CD4-positive, alpha-beta memory T cell (primary cell): Measurements from ENCODE around the gene TMEM9. TPM values are rescaled to one million over a fixed set of nuclear protein-coding genes. Genes with fewer than 3 reads are reported as not detected.
A peak's percentile ranks its signal among the peaks of the same experiment; 100 is the strongest.

Source experiments
- CTCF ChIA-PET: fragments of 350-600 bp; sonication (Branson Sonifier 250); formaldehyde crosslinking; loops from one replicate; lab custom pipeline; 2021; ENCODE audit warnings: inconsistent platforms; ENCODE audit not compliant: partially characterized antibody; lab: Charles Lee
- POLR2A ChIA-PET: fragments of 350-600 bp; sonication (Branson Sonifier 250); formaldehyde crosslinking; loops from one replicate; lab custom pipeline; 2021; ENCODE audit not compliant: partially characterized antibody; lab: Charles Lee
- DNase-seq, 5 donors: peaks; one replicate each; pipeline versions ENCODE4 v3.0.0 to v3.0.0-alpha.2; 2020 to 2022; ENCODE audit warnings: mixed read lengths in 1 of 5
- H3K27ac ChIP-seq: one replicate; pipeline ENCODE4 v1.7.0; 2013; ENCODE audit warnings: low read depth, low read length
- H3K27me3 ChIP-seq: 2 replicates; pipeline ENCODE4 v1.7.0; 2013; ENCODE audit warnings: mild to moderate bottlenecking, low read length, moderate library complexity; ENCODE audit not compliant: insufficient read depth
- H3K36me3 ChIP-seq: 2 replicates; pipeline ENCODE4 v1.7.0; 2013; ENCODE audit warnings: mild to moderate bottlenecking, low read length, moderate library complexity; ENCODE audit not compliant: insufficient read depth
- H3K4me1 ChIP-seq: 2 replicates; pipeline ENCODE4 v1.7.0; 2013; ENCODE audit warnings: mild to moderate bottlenecking, low read length, moderate library complexity; ENCODE audit not compliant: insufficient read depth
- H3K4me3 ChIP-seq, 2 donors: one replicate each; pipeline ENCODE4 v1.7.0; 2013; ENCODE audit warnings: low read length in 2 of 2, mild to moderate bottlenecking in 1 of 2
- H3K9me3 ChIP-seq, 2 donors: one replicate each; pipeline ENCODE4 v1.7.0; 2013; ENCODE audit warnings: low read length in 2 of 2, control low read depth in 1 of 2; ENCODE audit not compliant: control insufficient read depth in 1 of 2
- H3K27ac Mint-ChIP-seq, 7 donors: one replicate each; pipeline ENCODE4 v1.8.0; 2020 to 2021; ENCODE audit warnings: mixed read lengths in 7 of 7, mild to moderate bottlenecking in 6 of 7, inconsistent platforms in 3 of 7, moderate library complexity in 3 of 7
- H3K27me3 Mint-ChIP-seq, 2 donors: one replicate each; pipeline ENCODE4 v1.8.0; 2020 to 2021; ENCODE audit warnings: mixed read lengths in 2 of 2
- H3K36me3 Mint-ChIP-seq, 2 donors: one replicate each; pipeline ENCODE4 v1.8.0; 2020 to 2021; ENCODE audit warnings: mixed read lengths in 2 of 2, inconsistent platforms in 1 of 2, mild to moderate bottlenecking in 1 of 2
- H3K4me1 Mint-ChIP-seq, 4 donors: one replicate each; pipeline ENCODE4 v1.8.0; 2020 to 2021; ENCODE audit warnings: mixed read lengths in 4 of 4, mild to moderate bottlenecking in 1 of 4
- H3K4me3 Mint-ChIP-seq, 8 donors: one replicate each; pipeline ENCODE4 v1.8.0; 2020 to 2021; ENCODE audit warnings: mixed read lengths in 8 of 8, mild to moderate bottlenecking in 7 of 8, moderate library complexity in 6 of 8, inconsistent platforms in 3 of 8
- H3K9me3 Mint-ChIP-seq, 8 donors: one replicate each; pipeline ENCODE4 v1.8.0; 2020 to 2021; ENCODE audit warnings: mixed read lengths in 8 of 8, mild to moderate bottlenecking in 5 of 8, inconsistent platforms in 3 of 8, moderate library complexity in 1 of 8
- intact Hi-C: fragments of 100-400 bp; cut with micrococcal nuclease; formaldehyde crosslinking; loops from one replicate; pipeline ENCODE4 v1.15.1; 2023
- polyA plus RNA-seq, 2 donors: library from polyadenylated mRNA; unstranded; fragments of 300-500 nt; fragmentation: Illumina TruSeq; gene quantifications; one replicate each; pipeline ENCODE4 v1.2.3, GENCODE V29; 2021
- total RNA-seq, 2 experiments: library from RNA; stranded (reverse); gene quantifications; one replicate each; pipeline ENCODE4 v1.2.3, GENCODE V29; 2021

The TMEM9 gene
- total and polyA plus RNA-seq, 4 experiments from 2014 or later: 20.6 to 64.3 (median 23.3) TPM

GRCh38 chr1:201119206-201120197, 34.8 kb downstream of the TMEM9 start:
- H3K4me3 Mint-ChIP-seq: peak overlapping the region in 2 of 8 donors; percentile 5 to 26
- peaks cover 19% of the 10 kb centered on the region for H3K4me1 ChIP-seq
- no peak overlapping the region for H3K4me3 ChIP-seq
- H3K9me3 ChIP-seq: no peaks in the 10 kb centered on the region
- ChIA-PET CTCF (interaction anchor here (0.7 to 2.8 kb wide), 26 partner anchors 9 to 498 kb away, joined by 3 to 23 read pairs (median 4); partner anchors contain the start of gene TMEM9), POLR2A (no interaction called here)
- peak; percentile 35 to 58 (median 42) for DNase-seq
- peaks cover under 1 to 19% (median 10%) of the 10 kb centered on the region in 4 donors for H3K4me1 Mint-ChIP-seq
- H3K36me3 Mint-ChIP-seq: no peaks in the 10 kb centered on the region
- H3K27me3 Mint-ChIP-seq: peaks cover 0 to 7% of the 10 kb centered on the region in 2 donors
- H3K36me3 ChIP-seq: no peaks in the 10 kb centered on the region
- intact Hi-C loops: loop anchor here (1.0 to 10.0 kb wide), 3 partner anchors 33 to 565 kb away; partner anchors contain the start of gene KIF14
- no peak overlapping the region for H3K27ac Mint-ChIP-seq
- no peaks in the 10 kb centered on the region for H3K9me3 Mint-ChIP-seq
- H3K27ac ChIP-seq: no peak overlapping the region
- peaks cover 4% of the 10 kb centered on the region for H3K27me3 ChIP-seq

DNA sequence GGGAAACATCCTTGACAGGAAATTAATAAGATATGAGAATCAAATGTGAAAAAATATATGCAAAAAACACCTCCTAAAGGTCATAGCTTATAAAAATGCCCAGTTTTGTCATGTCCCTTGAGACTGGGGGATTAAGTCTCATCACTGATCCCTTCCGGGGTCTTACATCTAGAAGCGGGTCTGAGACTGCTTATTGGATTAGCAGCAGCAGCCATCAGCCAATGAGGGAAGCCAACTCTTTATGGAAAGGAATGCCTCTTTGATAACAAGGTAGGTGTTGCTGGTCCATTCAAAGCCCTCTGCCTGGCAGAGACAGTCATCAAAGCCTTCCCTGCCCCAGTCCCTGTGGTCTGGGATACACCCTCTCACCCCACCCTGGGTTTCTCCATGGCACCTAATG, 38.2 kb downstream of the TMEM9 start:
- no peaks in the 10 kb centered on the region for H3K27me3 ChIP-seq

DNA sequence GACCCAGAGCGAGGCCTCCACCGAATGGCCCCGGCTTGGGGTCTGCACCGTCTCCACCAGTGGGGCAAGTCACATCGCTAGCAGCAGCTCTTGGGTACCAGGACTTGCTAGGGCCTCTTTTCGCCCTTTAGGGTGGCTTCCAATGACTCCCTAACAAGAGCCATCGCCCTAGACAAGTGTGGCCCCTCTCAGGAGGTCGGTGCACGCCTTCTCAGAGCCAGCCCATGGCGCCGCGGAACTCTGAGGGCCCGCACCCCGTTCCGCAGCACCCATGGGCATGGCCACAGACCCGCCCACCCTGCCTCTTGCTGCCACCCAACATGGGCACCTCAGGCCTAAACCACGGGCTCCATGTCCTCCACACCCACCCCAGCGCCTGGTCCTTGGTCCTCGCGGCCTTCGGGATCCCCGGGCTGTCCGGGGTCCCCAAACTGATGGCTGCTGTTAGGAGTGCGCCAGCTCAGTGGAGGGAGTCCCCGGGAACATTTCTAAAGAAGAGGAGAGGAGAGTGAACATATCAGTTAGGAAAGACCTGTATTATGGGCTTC, 38.8 kb downstream of the TMEM9 start:
- DNase-seq: no peak
- peaks cover 19% of the 10 kb centered on the region for H3K4me1 ChIP-seq
- ChIA-PET CTCF (interaction anchor here (1.1 to 4.0 kb wide), 10 partner anchors 23 to 313 kb away, joined by 3 to 57 read pairs (median 10); partner anchors contain the start of gene TMEM9), POLR2A (interaction anchor here (1.5 kb wide), 1 partner anchor 95 kb away, joined by 10 read pairs; no protein-coding TSS in a partner anchor)
- no peaks in the 10 kb centered on the region for H3K27me3 Mint-ChIP-seq
- H3K9me3 ChIP-seq: no peaks in the 10 kb centered on the region
- peak overlapping the region in 6 of 8 donors; percentile 23 to 77 (median 52) for H3K4me3 Mint-ChIP-seq
- no peak overlapping the region for H3K4me3 ChIP-seq
- H3K27ac ChIP-seq: no peak overlapping the region
- intact Hi-C loops: loop anchor here (2.0 to 10.0 kb wide), 4 partner anchors 73 to 561 kb away; partner anchors contain the start of gene KIF14
- H3K4me1 Mint-ChIP-seq: peaks cover 3 to 26% (median 15%) of the 10 kb centered on the region in 4 donors
- H3K27me3 ChIP-seq: no peaks in the 10 kb centered on the region
- no peaks in the 10 kb centered on the region for H3K36me3 Mint-ChIP-seq
- peak overlapping the region in 1 of 7 donors; percentile 50 for H3K27ac Mint-ChIP-seq
- no peaks in the 10 kb centered on the region for H3K36me3 ChIP-seq
- H3K9me3 Mint-ChIP-seq: no peaks in the 10 kb centered on the region

More for the DNA sequence above, 38.2 kb downstream of the TMEM9 start:
- POLR2A ChIA-PET: no interaction called here
- H3K4me1 Mint-ChIP-seq: peaks cover 3 to 26% (median 15%) of the 10 kb centered on the region in 4 donors
- Histone ChIP-seq H3K4me3 (no peak overlapping the region), H3K9me3 (no peaks in the 10 kb centered on the region), H3K27ac (no peak overlapping the region), H3K4me1 (peaks cover 19% of the 10 kb centered on the region), H3K36me3 (no peaks in the 10 kb centered on the region)
- no peaks in the 10 kb centered on the region for H3K9me3 Mint-ChIP-seq
- peak overlapping the region in 7 of 8 donors; percentile 15 to 59 (median 46) for H3K4me3 Mint-ChIP-seq
- H3K27me3 Mint-ChIP-seq: no peaks in the 10 kb centered on the region
- no peak for DNase-seq
- intact Hi-C loops: loop anchor here (10.0 kb wide), 2 partner anchors 491 to 561 kb away; partner anchors contain the start of gene KIF14
- CTCF ChIA-PET: interaction anchor here (1.0 to 2.0 kb wide), 3 partner anchors 30 to 134 kb away, joined by 3 to 11 read pairs (median 4); no protein-coding TSS in a partner anchor
- no peak overlapping the region for H3K27ac Mint-ChIP-seq
- no peaks in the 10 kb centered on the region for H3K36me3 Mint-ChIP-seq

DNA sequence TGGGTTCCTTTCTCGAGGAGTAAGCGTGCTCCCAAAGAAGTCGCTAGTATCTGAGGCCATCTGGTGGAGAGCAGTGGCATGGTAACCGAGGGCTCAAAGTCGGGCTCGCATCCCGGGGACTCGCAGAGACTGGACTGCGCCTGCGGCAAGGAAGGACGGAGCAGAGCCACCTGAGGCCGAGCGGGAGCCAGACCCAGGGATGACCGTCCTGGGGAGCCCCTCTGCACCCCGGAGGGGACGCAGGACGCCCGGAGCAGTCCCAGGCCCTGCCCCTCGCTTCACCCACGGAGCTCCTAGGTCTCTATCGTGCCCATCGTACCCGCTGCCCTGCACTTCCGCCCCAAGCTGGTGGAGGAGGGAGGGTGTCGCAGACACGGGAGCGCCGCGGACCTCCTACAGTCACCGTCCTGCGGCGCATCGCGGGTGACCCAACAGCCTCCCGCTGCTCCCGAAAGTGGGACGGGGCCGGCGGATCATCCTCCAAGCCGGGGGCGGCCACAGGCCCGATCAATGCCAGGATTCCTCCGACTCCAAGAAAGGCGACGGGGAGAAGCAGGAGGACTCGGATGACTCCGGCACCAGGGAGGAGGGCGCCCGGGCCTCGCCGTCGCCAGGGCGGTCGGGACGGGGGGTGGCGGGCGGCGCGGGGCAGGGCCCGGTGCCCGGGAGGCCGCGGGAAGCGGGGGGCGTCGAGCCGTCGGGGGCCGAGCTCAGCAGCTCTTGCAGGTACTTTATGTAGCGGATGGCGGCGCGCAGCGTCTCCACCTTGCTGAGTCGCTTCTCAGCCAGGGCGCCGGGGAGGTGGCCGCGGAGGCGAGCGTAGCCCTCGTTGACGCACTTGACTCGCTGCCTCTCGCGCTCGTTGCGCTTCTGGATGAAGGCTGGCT, 39.8 kb downstream of the TMEM9 start:
- POLR2A ChIA-PET: interaction anchor here (0.6 to 1.7 kb wide), 11 partner anchors 8 to 1235 kb away, joined by 3 to 10 read pairs (median 5); partner anchors contain the start of genes DDX59 and TMEM9
- peak overlapping the region; percentile 89 to 96 (median 92) for H3K4me3 Mint-ChIP-seq
- DNase-seq: peak; percentile 69 to 79 (median 74)
- H3K36me3 Mint-ChIP-seq: no peaks in the 10 kb centered on the region
- peak overlapping the region; percentile 57 to 65 for H3K4me3 ChIP-seq
- H3K27me3 Mint-ChIP-seq: no peaks in the 10 kb centered on the region
- intact Hi-C loops: loop anchor here (1.0 to 10.0 kb wide), 8 partner anchors 28 to 560 kb away; partner anchors contain the start of genes KIF14 and TMEM9
- no peaks in the 10 kb centered on the region for H3K9me3 Mint-ChIP-seq
- peak overlapping the region; percentile 75 to 93 (median 89) for H3K27ac Mint-ChIP-seq
- no peaks in the 10 kb centered on the region for H3K9me3 ChIP-seq
- H3K27me3 ChIP-seq: no peaks in the 10 kb centered on the region
- peaks cover 11% of the 10 kb centered on the region for H3K4me1 ChIP-seq
- no peaks in the 10 kb centered on the region for H3K36me3 ChIP-seq
- H3K27ac ChIP-seq: peak overlapping the region; percentile 38
- H3K4me1 Mint-ChIP-seq: peaks cover 3 to 22% (median 10%) of the 10 kb centered on the region in 4 donors
- CTCF ChIA-PET: interaction anchor here (0.6 to 4.0 kb wide), 22 partner anchors 8 to 313 kb away, joined by 3 to 57 read pairs (median 4); partner anchors contain the start of gene TMEM9

DNA sequence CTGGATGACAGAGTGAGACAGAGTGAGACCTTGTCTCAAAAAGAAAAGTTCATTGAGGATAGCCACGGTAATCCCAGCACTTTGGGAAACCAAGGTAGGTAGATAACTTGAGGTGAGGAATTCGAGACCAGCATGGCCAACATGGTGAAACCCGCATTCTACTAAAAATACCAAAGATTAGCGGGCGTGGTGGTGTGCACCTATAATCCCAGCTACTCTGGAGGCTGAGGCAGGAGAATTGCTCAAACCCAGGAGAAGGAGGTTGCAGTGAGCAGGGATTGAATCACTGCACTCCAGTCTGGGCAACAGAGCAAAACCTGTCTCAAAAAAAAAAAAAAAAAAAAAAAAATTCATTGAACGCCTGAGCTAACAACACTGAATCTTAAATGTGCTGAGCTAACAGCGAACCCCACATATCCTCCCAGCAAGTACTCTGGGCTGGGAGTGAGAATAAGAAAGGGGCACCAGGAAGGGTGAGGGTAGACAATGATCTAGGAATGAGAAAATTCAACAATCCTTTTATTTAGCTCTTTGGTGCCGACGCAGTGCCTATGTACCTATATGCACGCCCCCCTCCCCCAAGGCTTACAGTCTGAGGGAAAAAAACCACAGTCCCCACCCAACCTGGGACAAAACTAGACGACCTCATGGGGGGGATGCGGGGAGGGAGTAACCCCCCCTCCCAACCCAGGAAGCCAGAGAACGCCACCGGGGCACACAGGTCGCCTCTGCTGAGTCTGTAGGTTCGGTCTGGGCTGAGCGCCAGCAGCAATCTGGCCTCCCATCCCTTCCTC, 40.6 kb downstream of the TMEM9 start:
- DNase-seq: no peak
- H3K27ac ChIP-seq: peak overlapping the region; percentile 38
- no peaks in the 10 kb centered on the region for H3K9me3 ChIP-seq
- Mint-ChIP-seq H3K27ac (peak overlapping the region; percentile 22 to 93 (median 88)), H3K27me3 (no peaks in the 10 kb centered on the region), H3K4me1 (peaks cover 2 to 22% (median 10%) of the 10 kb centered on the region in 4 donors), H3K9me3 (no peaks in the 10 kb centered on the region), H3K36me3 (no peaks in the 10 kb centered on the region), H3K4me3 (peak overlapping the region; percentile 89 to 96 (median 92))
- CTCF ChIA-PET: interaction anchor here (0.7 to 4.0 kb wide), 20 partner anchors 9 to 990 kb away, joined by 3 to 57 read pairs (median 5); partner anchors contain the start of gene TMEM9
- H3K27me3 ChIP-seq: no peaks in the 10 kb centered on the region
- H3K36me3 ChIP-seq: no peaks in the 10 kb centered on the region
- POLR2A ChIA-PET: interaction anchor here (0.6 to 1.7 kb wide), 11 partner anchors 9 to 1236 kb away, joined by 3 to 10 read pairs (median 5); partner anchors contain the start of genes DDX59 and TMEM9
- H3K4me1 ChIP-seq: peaks cover 10% of the 10 kb centered on the region
- H3K4me3 ChIP-seq: peak overlapping the region; percentile 57 to 65
- intact Hi-C loops: loop anchor here (1.0 to 10.0 kb wide), 8 partner anchors 27 to 559 kb away; partner anchors contain the start of genes KIF14 and TMEM9
